Neural cell (in vitro differentiated cells): Measurements from ENCODE around the gene COL21A1. TPM values are rescaled to one million over a fixed set of nuclear protein-coding genes. Genes with fewer than 3 reads are reported as not detected.

Source experiments
- H2AFZ ChIP-seq: fragments of 200-600, 300-800 bp; sonication (generic), shearing (Covaris generic); 2 replicates; pipeline ENCODE4 v1.6.0; 2014; ENCODE audit warnings: low read depth, mild to moderate bottlenecking, antibody characterized with exemption, low read length, moderate library complexity
- H3F3A ChIP-seq: fragments of 200-600 bp; shearing (Covaris generic); 2 replicates; pipeline ENCODE4 v1.6.1; 2016; ENCODE audit warnings: mild to moderate bottlenecking, moderate library complexity, mixed read lengths, antibody characterized with exemption, low read length; ENCODE audit not compliant: insufficient read depth, poor library complexity, severe bottlenecking
- H3K27ac ChIP-seq: fragments of 200-600, 300-800 bp; sonication (generic), shearing (Covaris generic); 2 replicates; pipeline ENCODE4 v1.5.1; 2014; ENCODE audit warnings: mild to moderate bottlenecking, low read length, moderate library complexity
- H3K27me3 ChIP-seq: fragments of 300-800, 200-600 bp; sonication (generic), shearing (Covaris generic); 2 replicates; pipeline ENCODE4 v1.6.0; 2014; ENCODE audit warnings: mild to moderate bottlenecking, low read depth, low read length, moderate library complexity; ENCODE audit not compliant: insufficient read depth
- H3K36me3 ChIP-seq: fragments of 300-800, 200-600 bp; sonication (generic), shearing (Covaris generic); 2 replicates; pipeline ENCODE4 v1.5.1; 2014; ENCODE audit warnings: mild to moderate bottlenecking, antibody characterized with exemption, low read length, moderate library complexity; ENCODE audit not compliant: insufficient read depth
- H3K4me2 ChIP-seq: fragments of 300-800, 200-600 bp; sonication (generic), shearing (Covaris generic); 2 replicates; pipeline ENCODE4 v1.6.0; 2014; ENCODE audit warnings: mild to moderate bottlenecking, low read length
- H3K4me3 ChIP-seq: fragments of 300-800, 200-600 bp; sonication (generic), shearing (Covaris generic); 2 replicates; pipeline ENCODE4 v1.5.1; 2014; ENCODE audit warnings: mild to moderate bottlenecking, low read length, moderate library complexity
- H3K79me2 ChIP-seq: fragments of 200-600 bp; shearing (Covaris generic); replicated peaks from 2 replicates; pipeline ENCODE4 v1.6.0; 2014; ENCODE audit warnings: mild to moderate bottlenecking, low read length, moderate library complexity; ENCODE audit not compliant: insufficient read depth
- H3K9ac ChIP-seq: fragments of 300-800, 200-600 bp; sonication (generic), shearing (Covaris generic); 2 replicates; pipeline ENCODE4 v1.6.1; 2016; ENCODE audit warnings: mild to moderate bottlenecking, low read length, mixed read lengths
- H3K9me2 ChIP-seq: fragments of 200-600 bp; shearing (Covaris generic); 2 replicates; pipeline ENCODE4 v1.6.1; 2016; ENCODE audit warnings: mild to moderate bottlenecking, low read length, mixed read lengths; ENCODE audit not compliant: insufficient read depth
- H3K9me3 ChIP-seq: fragments of 200-600, 300-800 bp; sonication (generic), shearing (Covaris generic); 2 replicates; pipeline ENCODE4 v1.6.1; 2016; ENCODE audit warnings: mild to moderate bottlenecking, mixed run types, low read length, moderate library complexity, mixed read lengths
- H4K20me1 ChIP-seq: fragments of 200-600 bp; shearing (Covaris generic); 2 replicates; pipeline ENCODE4 v1.6.1; 2016; ENCODE audit warnings: mild to moderate bottlenecking, mixed run types; ENCODE audit not compliant: insufficient read depth
- CTCF ChIP-seq: fragments of 450-650 bp; IDR thresholded peaks from 2 replicates; pipeline ENCODE4 v1.5.1; 2014; ENCODE audit warnings: antibody characterized with exemption, mild to moderate bottlenecking, moderate library complexity; ENCODE audit not compliant: poor library complexity, severe bottlenecking
- EP300 ChIP-seq: fragments of 450-650 bp; conservative IDR thresholded peaks from 2 replicates; pipeline ENCODE4 v1.6.1; 2014; ENCODE audit warnings: antibody characterized with exemption, mild to moderate bottlenecking, moderate library complexity; ENCODE audit not compliant: poor library complexity, severe bottlenecking
- EZH2 ChIP-seq: fragments of 200-600, 300-800 bp; shearing (Covaris generic), sonication (generic); IDR thresholded peaks from 2 replicates; pipeline ENCODE4 v1.6.1; 2014; ENCODE audit warnings: antibody characterized with exemption, low read length, borderline replicate concordance, mild to moderate bottlenecking; ENCODE audit not compliant: insufficient read depth, poor library complexity, severe bottlenecking
- MXI1 ChIP-seq: fragments of 450-650 bp; conservative IDR thresholded peaks from 2 replicates; pipeline ENCODE4 v1.6.1; 2014; ENCODE audit warnings: antibody characterized with exemption, mild to moderate bottlenecking; ENCODE audit not compliant: poor library complexity, severe bottlenecking
- POLR2AphosphoS5 ChIP-seq: IDR thresholded peaks from 2 replicates; pipeline ENCODE4 v1.6.1; 2012
- RAD21 ChIP-seq: fragments of 450-650 bp; conservative IDR thresholded peaks from 2 replicates; pipeline ENCODE4 v1.6.1; 2014; ENCODE audit warnings: antibody characterized with exemption, mild to moderate bottlenecking, moderate library complexity
- SMC3 ChIP-seq: fragments of 450-650 bp; conservative IDR thresholded peaks from 2 replicates; pipeline ENCODE4 v1.6.1; 2014; ENCODE audit warnings: antibody characterized with exemption, mild to moderate bottlenecking, moderate library complexity; ENCODE audit not compliant: poor library complexity
- TAF1 ChIP-seq: IDR thresholded peaks from 2 replicates; pipeline ENCODE4 v1.6.1; 2012; ENCODE audit warnings: low read depth
- polyA plus RNA-seq: library from polyadenylated mRNA; depleted of rRNA; stranded (reverse); fragments of >200 nt; gene quantifications from 2 replicates; pipeline ENCODE4 v1.2.3, GENCODE V29; 2014
- TF ChIP-seq, protein P1 (sequence below): IDR thresholded peaks from 2 replicates; pipeline ENCODE4 v1.6.1; 2012; ENCODE audit warnings: borderline replicate concordance

COL21A1 gene
- polyA plus RNA-seq, 1 donor from 2014 or later: 0.25 TPM

- H3K27me3 ChIP-seq: no peaks in the 10 kb centered on the region
- no peaks in the 10 kb centered on the region for H3K9me3 ChIP-seq
- H2AFZ ChIP-seq: no peak overlapping the region
- H3F3A ChIP-seq: no peaks in the 10 kb centered on the region
- H3K4me2 ChIP-seq: no peak overlapping the region
- H3K4me3 ChIP-seq: no peak overlapping the region
- no peaks in the 10 kb centered on the region for H3K36me3 ChIP-seq
- H4K20me1 ChIP-seq: no peaks in the 10 kb centered on the region
- no peak overlapping the region for H3K9ac ChIP-seq
- no peaks in the 10 kb centered on the region for H3K9me2 ChIP-seq
- no peak overlapping the region for H3K27ac ChIP-seq
- H3K79me2 ChIP-seq: no peaks in the 10 kb centered on the region
- no peak for TF ChIP-seq CTCF
- no peak for TF ChIP-seq TAF1
- no peak for TF ChIP-seq EP300
- no peak for TF ChIP-seq RAD21
- TF ChIP-seq, protein P1, sequence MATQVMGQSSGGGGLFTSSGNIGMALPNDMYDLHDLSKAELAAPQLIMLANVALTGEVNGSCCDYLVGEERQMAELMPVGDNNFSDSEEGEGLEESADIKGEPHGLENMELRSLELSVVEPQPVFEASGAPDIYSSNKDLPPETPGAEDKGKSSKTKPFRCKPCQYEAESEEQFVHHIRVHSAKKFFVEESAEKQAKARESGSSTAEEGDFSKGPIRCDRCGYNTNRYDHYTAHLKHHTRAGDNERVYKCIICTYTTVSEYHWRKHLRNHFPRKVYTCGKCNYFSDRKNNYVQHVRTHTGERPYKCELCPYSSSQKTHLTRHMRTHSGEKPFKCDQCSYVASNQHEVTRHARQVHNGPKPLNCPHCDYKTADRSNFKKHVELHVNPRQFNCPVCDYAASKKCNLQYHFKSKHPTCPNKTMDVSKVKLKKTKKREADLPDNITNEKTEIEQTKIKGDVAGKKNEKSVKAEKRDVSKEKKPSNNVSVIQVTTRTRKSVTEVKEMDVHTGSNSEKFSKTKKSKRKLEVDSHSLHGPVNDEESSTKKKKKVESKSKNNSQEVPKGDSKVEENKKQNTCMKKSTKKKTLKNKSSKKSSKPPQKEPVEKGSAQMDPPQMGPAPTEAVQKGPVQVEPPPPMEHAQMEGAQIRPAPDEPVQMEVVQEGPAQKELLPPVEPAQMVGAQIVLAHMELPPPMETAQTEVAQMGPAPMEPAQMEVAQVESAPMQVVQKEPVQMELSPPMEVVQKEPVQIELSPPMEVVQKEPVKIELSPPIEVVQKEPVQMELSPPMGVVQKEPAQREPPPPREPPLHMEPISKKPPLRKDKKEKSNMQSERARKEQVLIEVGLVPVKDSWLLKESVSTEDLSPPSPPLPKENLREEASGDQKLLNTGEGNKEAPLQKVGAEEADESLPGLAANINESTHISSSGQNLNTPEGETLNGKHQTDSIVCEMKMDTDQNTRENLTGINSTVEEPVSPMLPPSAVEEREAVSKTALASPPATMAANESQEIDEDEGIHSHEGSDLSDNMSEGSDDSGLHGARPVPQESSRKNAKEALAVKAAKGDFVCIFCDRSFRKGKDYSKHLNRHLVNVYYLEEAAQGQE: no peak
- no peak for TF ChIP-seq POLR2AphosphoS5
- TF ChIP-seq SMC3: no peak
Observed at GRCh38 chr6:56109149-56109548, 138.2 kb downstream of the COL21A1 start.

- no peak overlapping the region for H3K4me2 ChIP-seq
- no peaks in the 10 kb centered on the region for H4K20me1 ChIP-seq
- no peak overlapping the region for H3K9ac ChIP-seq
- no peak overlapping the region for H3K27ac ChIP-seq
- no peaks in the 10 kb centered on the region for H3K36me3 ChIP-seq
- no peaks in the 10 kb centered on the region for H3K27me3 ChIP-seq
- H2AFZ ChIP-seq: no peak overlapping the region
- H3K9me2 ChIP-seq: no peaks in the 10 kb centered on the region
- H3K79me2 ChIP-seq: no peaks in the 10 kb centered on the region
- TF ChIP-seq EP300 (no peak), POLR2AphosphoS5 (no peak), TAF1 (no peak), RAD21 (no peak), SMC3 (no peak), MXI1 (no peak), EZH2 (no peak), CTCF (no peak)
- TF ChIP-seq, protein P1: no peak
- H3K9me3 ChIP-seq: no peaks in the 10 kb centered on the region
- no peaks in the 10 kb centered on the region for H3F3A ChIP-seq
- H3K4me3 ChIP-seq: no peak overlapping the region
Observed at GRCh38 chr6:56106231-56106630, 141.1 kb downstream of the COL21A1 start.
